ENCODE results near the gene GNB4.

GNB4 gene

GRCh38 chr3:179432451-179432850 is 18.8 kb downstream of the GNB4 start:
- DNase-seq (ENCODE audit: low spot score): no peak

GRCh38 chr3:179432021-179432420 is 19.2 kb downstream of the GNB4 start:
- DNase-seq (ENCODE audit: low spot score): no peak

- DNase-seq (ENCODE audit: low spot score): no peak
These were observed 20.9 kb downstream of the GNB4 start for GRCh38 chr3:179430277-179430870.

- no peak for DNase-seq (ENCODE audit: low spot score)
These were observed 22.3 kb downstream of the GNB4 start for GRCh38 chr3:179428876-179429548.

GRCh38 chr3:179425075-179425474 is 26.2 kb downstream of the GNB4 start:
- DNase-seq (ENCODE audit: low spot score): no peak

GRCh38 chr3:179421500-179421899 is 29.8 kb downstream of the GNB4 start:
- no peak for DNase-seq (ENCODE audit: low spot score)

GRCh38 chr3:179418610-179419009 is 32.7 kb downstream of the GNB4 start:
- no peak for DNase-seq (ENCODE audit: low spot score)

GRCh38 chr3:179416681-179417080 is 34.6 kb downstream of the GNB4 start:
- DNase-seq (ENCODE audit: low spot score): no peak

GRCh38 chr3:179415377-179415776 is 35.9 kb downstream of the GNB4 start:
- no peak for DNase-seq (ENCODE audit: low spot score)

GRCh38 chr3:179414804-179415203 is 36.5 kb downstream of the GNB4 start:
- DNase-seq (ENCODE audit: low spot score): no peak

- DNase-seq (ENCODE audit: low spot score): no peak
These were observed 40.3 kb downstream of the GNB4 start for GRCh38 chr3:179410999-179411398.

- DNase-seq (ENCODE audit: low spot score): no peak
These were observed 40.9 kb downstream of the GNB4 start for GRCh38 chr3:179410331-179410730.

- DNase-seq (ENCODE audit: low spot score): no peak
These were observed 47.0 kb downstream of the GNB4 start for GRCh38 chr3:179404307-179404706.

GRCh38 chr3:179402963-179403362 is 48.3 kb downstream of the GNB4 start:
- no peak for DNase-seq (ENCODE audit: low spot score)

- DNase-seq (ENCODE audit: low spot score): no peak
These were observed 49.7 kb downstream of the GNB4 start for GRCh38 chr3:179401561-179401960.

- DNase-seq (ENCODE audit: low spot score): no peak
These were observed 52.6 kb downstream of the GNB4 start for GRCh38 chr3:179398574-179399231.

GRCh38 chr3:179391906-179392305 is 59.4 kb downstream of the GNB4 start:
- DNase-seq (ENCODE audit: low spot score): no peak

- DNase-seq (ENCODE audit: low spot score): no peak
These were observed 74.8 kb downstream of the GNB4 start for GRCh38 chr3:179376474-179376873.

GRCh38 chr3:179375091-179375999 is 75.9 kb downstream of the GNB4 start:
- DNase-seq (ENCODE audit: low spot score): no peak

GRCh38 chr3:179373938-179374337 is 77.3 kb downstream of the GNB4 start:
- no peak for DNase-seq (ENCODE audit: low spot score)

- DNase-seq (ENCODE audit: low spot score): no peak
These were observed 81.6 kb downstream of the GNB4 start for GRCh38 chr3:179369621-179370020.

GRCh38 chr3:179363332-179363731 is 87.9 kb downstream of the GNB4 start:
- no peak for DNase-seq (ENCODE audit: low spot score)
